ENCODE results near the gene SYNGR2. TPM values are rescaled to one million over a fixed set of nuclear protein-coding genes. Genes with fewer than 3 reads are reported as not detected.
"Not testable (repeated sequence)": the region's sequence is repeated elsewhere in the genome, so short reads cannot be mapped to it uniquely, and the experiment has no call there.

The SYNGR2 gene
- total RNA-seq, 6 donors from 2014 or later = 110 to 265 (median 179) TPM

DNA sequence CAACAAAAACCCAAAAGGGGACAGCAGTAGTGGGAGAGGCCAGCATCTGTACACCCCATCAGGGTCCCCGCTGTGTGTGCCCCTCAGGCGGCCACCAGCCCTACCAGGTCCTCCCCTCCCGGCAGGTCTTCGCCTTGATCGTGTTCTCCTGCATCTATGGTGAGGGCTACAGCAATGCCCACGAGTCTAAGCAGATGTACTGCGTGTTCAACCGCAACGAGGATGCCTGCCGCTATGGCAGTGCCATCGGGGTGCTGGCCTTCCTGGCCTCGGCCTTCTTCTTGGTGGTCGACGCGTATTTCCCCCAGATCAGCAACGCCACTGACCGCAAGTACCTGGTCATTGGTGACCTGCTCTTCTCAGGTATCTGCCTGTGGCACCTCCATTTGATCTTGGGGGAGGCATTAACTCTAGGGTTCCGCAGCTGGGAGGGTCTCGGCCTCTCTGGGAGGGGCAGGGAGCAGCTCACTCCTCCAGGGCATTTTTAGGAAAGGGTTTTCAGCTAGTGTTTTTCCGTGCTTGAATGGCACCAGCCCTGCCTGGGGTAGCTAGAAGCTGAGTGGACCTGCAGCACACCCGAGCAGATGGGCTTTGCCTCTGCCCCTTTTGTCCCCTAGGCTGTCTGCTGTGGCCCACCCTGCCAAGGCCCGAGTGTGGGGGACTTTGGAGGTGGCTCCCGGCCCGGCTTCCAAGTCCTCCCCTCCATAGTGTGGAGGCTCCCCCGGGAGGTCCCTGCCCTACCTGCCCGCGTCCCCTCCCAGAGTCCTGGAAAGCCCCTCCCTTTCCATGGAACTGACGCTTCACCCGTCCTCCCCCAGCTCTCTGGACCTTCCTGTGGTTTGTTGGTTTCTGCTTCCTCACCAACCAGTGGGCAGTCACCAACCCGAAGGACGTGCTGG is 2.6 kb downstream of the SYNGR2 start:
- no peak for TF ChIP-seq POLR2AphosphoS5 (IDR thresholded peaks at IDR 0.05)
- TF ChIP-seq, protein P1, sequence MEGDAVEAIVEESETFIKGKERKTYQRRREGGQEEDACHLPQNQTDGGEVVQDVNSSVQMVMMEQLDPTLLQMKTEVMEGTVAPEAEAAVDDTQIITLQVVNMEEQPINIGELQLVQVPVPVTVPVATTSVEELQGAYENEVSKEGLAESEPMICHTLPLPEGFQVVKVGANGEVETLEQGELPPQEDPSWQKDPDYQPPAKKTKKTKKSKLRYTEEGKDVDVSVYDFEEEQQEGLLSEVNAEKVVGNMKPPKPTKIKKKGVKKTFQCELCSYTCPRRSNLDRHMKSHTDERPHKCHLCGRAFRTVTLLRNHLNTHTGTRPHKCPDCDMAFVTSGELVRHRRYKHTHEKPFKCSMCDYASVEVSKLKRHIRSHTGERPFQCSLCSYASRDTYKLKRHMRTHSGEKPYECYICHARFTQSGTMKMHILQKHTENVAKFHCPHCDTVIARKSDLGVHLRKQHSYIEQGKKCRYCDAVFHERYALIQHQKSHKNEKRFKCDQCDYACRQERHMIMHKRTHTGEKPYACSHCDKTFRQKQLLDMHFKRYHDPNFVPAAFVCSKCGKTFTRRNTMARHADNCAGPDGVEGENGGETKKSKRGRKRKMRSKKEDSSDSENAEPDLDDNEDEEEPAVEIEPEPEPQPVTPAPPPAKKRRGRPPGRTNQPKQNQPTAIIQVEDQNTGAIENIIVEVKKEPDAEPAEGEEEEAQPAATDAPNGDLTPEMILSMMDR (IDR thresholded peaks at IDR 0.05) = no peak
- no peak for TF ChIP-seq POLR2A (IDR thresholded peaks at IDR 0.05)
- no peak for TF ChIP-seq EP300 (IDR thresholded peaks at IDR 0.05)
- no peak for DNase-seq
- H3K36me3 ChIP-seq = peaks cover 0 to 31% (median 14%) of the 10 kb centered on the region in 4 donors
- H3K4me1 ChIP-seq = peaks cover 66 to 77% (median 71%) of the 10 kb centered on the region in 4 donors
- H3K27me3 ChIP-seq = no peaks in the 10 kb centered on the region
- ATAC-seq (ENCODE audit: low FRiP score in 2 of 2) = no peak
- H3K27ac ChIP-seq = peak overlapping the region; percentile 83 to 95 (median 93)
- no peak overlapping the region for H3K4me3 ChIP-seq
- no peaks in the 10 kb centered on the region for H3K9me3 ChIP-seq
- 84 to 89% methylated on average over 17 to 31 of the region's 31 CpGs for WGBS, 2 donors

DNA sequence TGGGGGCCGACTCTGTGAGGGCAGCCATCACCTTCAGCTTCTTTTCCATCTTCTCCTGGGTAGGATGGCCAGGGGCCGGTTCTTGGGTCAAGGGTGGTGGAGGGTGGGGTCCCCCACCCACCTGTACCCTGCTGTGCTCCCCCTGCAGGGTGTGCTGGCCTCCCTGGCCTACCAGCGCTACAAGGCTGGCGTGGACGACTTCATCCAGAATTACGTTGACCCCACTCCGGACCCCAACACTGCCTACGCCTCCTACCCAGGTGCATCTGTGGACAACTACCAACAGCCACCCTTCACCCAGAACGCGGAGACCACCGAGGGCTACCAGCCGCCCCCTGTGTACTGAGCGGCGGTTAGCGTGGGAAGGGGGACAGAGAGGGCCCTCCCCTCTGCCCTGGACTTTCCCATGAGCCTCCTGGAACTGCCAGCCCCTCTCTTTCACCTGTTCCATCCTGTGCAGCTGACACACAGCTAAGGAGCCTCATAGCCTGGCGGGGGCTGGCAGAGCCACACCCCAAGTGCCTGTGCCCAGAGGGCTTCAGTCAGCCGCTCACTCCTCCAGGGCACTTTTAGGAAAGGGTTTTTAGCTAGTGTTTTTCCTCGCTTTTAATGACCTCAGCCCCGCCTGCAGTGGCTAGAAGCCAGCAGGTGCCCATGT is 3.3 kb downstream of the SYNGR2 start:
- Histone ChIP-seq H3K4me1 (peaks cover 74 to 85% (median 79%) of the 10 kb centered on the region in 4 donors), H3K4me3 (peak overlapping the region in 2 of 4 donors; percentile 1 to 24), H3K36me3 (peaks cover 0 to 31% (median 14%) of the 10 kb centered on the region in 4 donors), H3K27ac (peak overlapping the region; percentile 83 to 95 (median 92))
- WGBS, 2 donors = 78 to 87% methylated on average over 19 of the region's 19 CpGs
- H3K27me3 ChIP-seq; H3K9me3 ChIP-seq; ATAC-seq (ENCODE audit: low FRiP score in 2 of 2); DNase-seq: not testable (repeated sequence)

DNA sequence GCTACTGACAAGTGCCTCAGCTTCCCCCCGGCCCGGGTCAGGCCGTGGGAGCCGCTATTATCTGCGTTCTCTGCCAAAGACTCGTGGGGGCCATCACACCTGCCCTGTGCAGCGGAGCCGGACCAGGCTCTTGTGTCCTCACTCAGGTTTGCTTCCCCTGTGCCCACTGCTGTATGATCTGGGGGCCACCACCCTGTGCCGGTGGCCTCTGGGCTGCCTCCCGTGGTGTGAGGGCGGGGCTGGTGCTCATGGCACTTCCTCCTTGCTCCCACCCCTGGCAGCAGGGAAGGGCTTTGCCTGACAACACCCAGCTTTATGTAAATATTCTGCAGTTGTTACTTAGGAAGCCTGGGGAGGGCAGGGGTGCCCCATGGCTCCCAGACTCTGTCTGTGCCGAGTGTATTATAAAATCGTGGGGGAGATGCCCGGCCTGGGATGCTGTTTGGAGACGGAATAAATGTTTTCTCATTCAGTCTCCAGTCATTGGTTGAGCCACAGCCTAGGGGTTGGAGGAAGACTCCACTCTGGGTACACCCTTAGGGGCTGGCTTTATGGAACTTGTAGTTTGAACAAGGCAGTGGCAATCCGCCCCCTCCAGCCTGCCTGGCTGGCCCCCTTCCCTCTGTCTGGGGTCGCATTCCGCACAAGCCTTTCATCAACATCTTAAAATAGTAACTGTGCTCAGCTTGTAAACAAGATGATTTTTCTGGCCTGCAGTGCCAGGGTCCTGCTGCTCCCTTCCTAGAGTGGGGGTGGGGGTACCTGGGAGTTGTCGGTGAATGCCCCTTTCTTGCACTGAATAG is 4.1 kb downstream of the SYNGR2 start:
- Histone ChIP-seq H3K27me3 (no peaks in the 10 kb centered on the region), H3K27ac (peak overlapping the region; percentile 83 to 95 (median 92)), H3K4me3 (peak overlapping the region in 2 of 4 donors; percentile 1 to 24), H3K9me3 (no peaks in the 10 kb centered on the region), H3K4me1 (peaks cover 77 to 91% (median 83%) of the 10 kb centered on the region in 4 donors), H3K36me3 (peaks cover 0 to 31% (median 14%) of the 10 kb centered on the region in 4 donors)
- DNase-seq (peak; percentile 84 to 88), ATAC-seq (ENCODE audit: low FRiP score in 2 of 2) (peak in 1 of 2 donors; percentile 29)
- 26 to 28% methylated on average over 15 to 19 of the region's 19 CpGs for WGBS, 2 donors
- TF ChIP-seq POLR2AphosphoS5 (IDR thresholded peaks at IDR 0.05) = peak in 1 of 2 donors; percentile 75
- TF ChIP-seq, protein P1 (IDR thresholded peaks at IDR 0.05) = no peak
- peak in 1 of 4 donors; percentile 50 for TF ChIP-seq POLR2A (IDR thresholded peaks at IDR 0.05)
- TF ChIP-seq EP300 (IDR thresholded peaks at IDR 0.05) = no peak

DNA sequence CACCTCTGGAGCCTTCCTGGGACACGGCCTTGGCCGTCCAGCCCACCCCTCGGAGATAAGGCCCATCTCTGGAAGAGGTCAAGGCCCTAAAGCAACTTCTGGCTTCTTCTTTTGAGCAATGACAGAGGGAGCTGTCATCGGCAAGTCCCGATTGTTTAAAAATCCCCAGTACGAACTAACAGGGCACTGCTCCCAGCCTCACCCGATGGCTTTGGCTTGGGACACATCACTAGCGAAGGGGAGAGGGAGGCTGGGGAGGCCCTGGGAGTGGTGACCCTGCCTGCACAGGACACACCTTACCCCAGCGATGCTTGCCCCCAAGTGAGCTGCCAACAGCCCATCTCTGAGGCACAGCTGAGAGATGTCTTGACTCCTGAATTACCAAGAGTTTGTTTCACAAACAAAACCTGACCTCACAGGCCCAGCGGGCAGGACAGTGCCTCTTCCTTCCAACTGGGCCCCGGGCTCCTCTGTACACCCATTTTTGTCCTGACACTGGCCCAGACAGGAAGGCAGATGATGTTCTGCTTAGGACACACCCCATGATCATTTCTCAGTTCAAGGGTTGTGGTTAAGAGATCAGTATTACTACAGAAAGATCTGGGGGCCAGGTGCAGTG is 4.8 kb downstream of the SYNGR2 start:
- DNase-seq = no peak
- peak overlapping the region in 1 of 4 donors; percentile 24 for H3K4me3 ChIP-seq
- H3K27ac ChIP-seq = peak overlapping the region; percentile 83 to 95 (median 92)
- 56 to 72% methylated on average over 9 to 11 of the region's 11 CpGs for WGBS, 2 donors
- H3K9me3 ChIP-seq = no peaks in the 10 kb centered on the region
- H3K36me3 ChIP-seq = peaks cover 0 to 31% (median 14%) of the 10 kb centered on the region in 4 donors
- ATAC-seq (ENCODE audit: low FRiP score in 2 of 2) = no peak
- H3K4me1 ChIP-seq = peaks cover 74 to 86% (median 78%) of the 10 kb centered on the region in 4 donors
- H3K27me3 ChIP-seq = no peaks in the 10 kb centered on the region
- TF ChIP-seq POLR2A (IDR thresholded peaks at IDR 0.05) = peak in 1 of 4 donors; percentile 41
- TF ChIP-seq, protein P1 (IDR thresholded peaks at IDR 0.05) = no peak
- TF ChIP-seq EP300 (IDR thresholded peaks at IDR 0.05) = no peak
- TF ChIP-seq POLR2AphosphoS5 (IDR thresholded peaks at IDR 0.05) = no peak

Measured in upper lobe of left lung (tissue), 6 donors.